Activated CD8-positive, alpha-beta memory T cell treated with anti-CD3 and anti-CD28 coated beads, Interleukin-2, amount 50 U/mL, for 1 hour (primary cell): ENCODE measurements around the gene M6PR.
"Not testable (repeated sequence)": the region's sequence is repeated elsewhere in the genome, so short reads cannot be mapped to it uniquely, and the experiment has no call there.

Experiments used
- DNase-seq: peaks from one replicate; pipeline ENCODE4 v3.0.0-alpha.2; 2020; ENCODE audit errors: extremely low read depth

Gene M6PR

GRCh38 chr12:8912914-8913313, 36.5 kb downstream of the M6PR start:
- DNase-seq = no peak

GRCh38 chr12:8911606-8912268, 37.7 kb downstream of the M6PR start:
- DNase-seq = no peak

- DNase-seq = no peak
Observed at GRCh38 chr12:8909752-8910151, 39.7 kb downstream of the M6PR start.

DNA sequence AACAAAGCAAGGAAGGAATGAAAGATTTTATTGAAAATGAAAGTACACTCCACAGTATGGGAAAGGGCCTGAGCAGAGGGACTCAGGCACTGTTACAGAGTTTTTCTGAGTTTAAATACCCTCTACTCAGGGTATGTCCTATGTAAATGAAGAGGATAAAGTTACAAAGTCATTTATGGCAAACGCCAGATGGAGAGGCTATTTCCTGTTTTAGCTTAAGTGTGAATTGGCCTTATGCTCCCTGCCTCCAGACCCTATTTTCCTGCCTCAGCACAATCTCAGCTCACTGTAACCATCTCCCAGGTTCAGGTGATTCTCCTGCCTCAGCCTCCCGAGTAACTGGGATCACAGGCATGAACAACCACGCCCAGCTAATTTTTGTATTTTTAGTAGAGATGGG, 41.9 kb downstream of the M6PR start:
- DNase-seq = no peak

GRCh38 chr12:8906266-8907180, 42.9 kb downstream of the M6PR start:
- no peak for DNase-seq

DNA sequence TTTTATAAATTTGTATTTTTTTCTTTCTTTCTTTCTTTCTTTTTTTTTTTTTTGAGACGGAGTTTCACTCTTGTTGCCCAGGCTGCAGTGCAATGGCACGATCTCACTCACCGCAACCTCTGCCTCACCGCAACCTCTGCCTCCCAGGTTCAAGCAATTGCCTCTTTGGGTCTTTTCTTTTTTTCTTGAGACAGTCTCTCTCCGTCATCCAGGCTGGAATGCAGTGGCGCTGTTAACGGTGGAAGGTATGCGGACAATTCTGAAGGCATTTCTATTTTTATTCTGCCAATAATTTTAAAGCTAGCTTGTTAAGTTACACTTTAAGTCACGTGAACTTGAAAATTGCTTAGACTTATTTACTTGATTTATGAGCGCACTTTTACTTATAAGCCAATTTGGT, 43.9 kb downstream of the M6PR start:
- no peak for DNase-seq

GRCh38 chr12:8904665-8905064, 44.8 kb downstream of the M6PR start:
- no peak for DNase-seq

- no peak for DNase-seq
Observed at GRCh38 chr12:8903646-8904045, 45.8 kb downstream of the M6PR start.

- DNase-seq = not testable (repeated sequence)
Observed at GRCh38 chr12:8902703-8903102, 46.7 kb downstream of the M6PR start.

DNA sequence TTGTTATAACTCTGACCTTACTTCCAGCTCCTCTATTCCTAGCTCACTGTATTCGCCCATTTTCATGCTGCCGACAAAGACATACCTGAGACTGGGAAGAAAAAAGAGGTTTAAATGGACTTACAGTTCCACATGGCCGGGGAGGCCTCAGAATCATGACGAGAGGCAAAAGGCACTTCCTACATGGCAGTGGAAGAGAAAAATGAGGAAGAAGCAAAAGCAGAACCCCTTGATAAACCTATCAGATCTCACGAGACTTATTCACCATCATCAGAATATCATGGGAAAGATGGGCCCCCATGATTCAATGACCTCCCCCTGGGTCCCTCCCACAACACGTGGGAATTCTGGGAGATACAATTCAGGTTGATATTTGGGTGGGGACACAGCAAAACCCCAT, 49.6 kb downstream of the M6PR start:
- DNase-seq = no peak

DNA sequence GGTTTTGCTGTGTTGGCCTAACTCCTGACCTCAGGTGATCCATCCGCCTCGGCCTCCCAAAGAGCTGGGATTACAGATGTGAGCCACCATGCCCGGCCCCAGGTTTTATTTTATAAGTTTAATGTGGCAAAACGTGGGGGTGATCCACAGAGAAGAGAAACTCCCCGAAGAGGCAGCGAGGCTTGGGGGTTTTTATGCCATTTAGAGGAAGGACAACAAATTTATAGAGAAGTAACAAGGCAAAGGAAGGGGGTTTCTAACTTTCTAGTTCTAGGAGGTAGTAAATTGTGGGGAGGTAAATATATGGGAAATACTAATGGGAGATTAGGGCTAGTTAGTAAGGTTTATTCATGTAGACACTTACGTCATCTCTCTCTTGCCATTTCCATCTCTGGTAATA, 52.4 kb downstream of the M6PR start:
- no peak for DNase-seq

- DNase-seq = no peak
Observed at GRCh38 chr12:8894986-8895385, 54.5 kb downstream of the M6PR start.

- DNase-seq = no peak
Observed at GRCh38 chr12:8894378-8894777, 55.1 kb downstream of the M6PR start.

- no peak for DNase-seq
Observed at GRCh38 chr12:8891976-8892375, 57.5 kb downstream of the M6PR start.
